Measurements from ENCODE around the gene C7.
"Not testable (repeated sequence)": the region's sequence is repeated elsewhere in the genome, so short reads cannot be mapped to it uniquely, and the experiment has no call there.

The C7 gene

GRCh38 chr5:41012318-41012717 is 103.0 kb downstream of the C7 start:
- no peak for TF ChIP-seq CTCF (IDR thresholded peaks at IDR 0.05)
- Histone ChIP-seq H3K27me3 (no peaks in the 10 kb centered on the region), H3K9me3 (no peaks in the 10 kb centered on the region), H3K27ac (no peak overlapping the region), H3K36me3 (no peaks in the 10 kb centered on the region), H3K4me1 (no peaks in the 10 kb centered on the region), H3K4me3 (no peak overlapping the region)
- intact Hi-C loops (cut with DNase I; ENCODE audit: low total_unique reads), result no loop called here
- DNase-seq, result no peak

- intact Hi-C loops (cut with DNase I; ENCODE audit: low total_unique reads); H3K36me3 ChIP-seq; H3K4me1 ChIP-seq; H3K9me3 ChIP-seq; H3K27ac ChIP-seq; H3K4me3 ChIP-seq; DNase-seq; H3K27me3 ChIP-seq: not testable (repeated sequence)
Measured at GRCh38 chr5:41022600-41022999, 113.3 kb downstream of the C7 start.
